ENCODE measurements around the gene GALC. TPM values are rescaled to one million over a fixed set of nuclear protein-coding genes. Genes with fewer than 3 reads are reported as not detected.

Gene GALC
- total RNA-seq, 1 experiment from 2014 or later, result 24.7 TPM

- in situ Hi-C loops (cut with HindIII; ENCODE audit: low pct_unique_long_range_greater_than_20kb, low sequenced_read_pairs), result no loop called here
- no peak for DNase-seq (ENCODE audit: low read depth, low spot score)
Measured at GRCh38 chr14:87989221-87989955, 3.6 kb downstream of the GALC start.

DNA sequence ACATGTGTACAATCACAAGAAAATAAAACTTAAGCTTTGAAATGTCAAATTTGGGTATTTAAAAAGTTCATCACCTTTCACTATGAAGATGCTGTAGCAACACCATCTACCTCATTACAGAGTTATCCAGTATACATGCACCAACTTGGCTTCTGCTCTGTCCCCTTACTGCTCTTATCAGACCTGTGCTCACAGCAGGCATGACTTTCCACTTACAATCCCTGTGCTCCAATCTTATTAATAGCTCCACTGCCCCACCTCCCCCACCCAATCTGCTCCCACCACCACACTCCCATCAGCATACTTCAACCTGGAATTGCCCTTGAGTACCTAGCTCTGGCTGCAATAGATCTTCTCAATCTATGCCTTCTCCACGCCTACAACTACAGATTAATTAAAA, 13.3 kb downstream of the GALC start:
- no peak for DNase-seq (ENCODE audit: low read depth, low spot score)
- in situ Hi-C loops (cut with HindIII; ENCODE audit: low pct_unique_long_range_greater_than_20kb, low sequenced_read_pairs), result no loop called here

- in situ Hi-C loops (cut with HindIII; ENCODE audit: low pct_unique_long_range_greater_than_20kb, low sequenced_read_pairs), result no loop called here
- no peak for DNase-seq (ENCODE audit: low read depth, low spot score)
Measured at GRCh38 chr14:87975636-87976035, 17.3 kb downstream of the GALC start.

DNA sequence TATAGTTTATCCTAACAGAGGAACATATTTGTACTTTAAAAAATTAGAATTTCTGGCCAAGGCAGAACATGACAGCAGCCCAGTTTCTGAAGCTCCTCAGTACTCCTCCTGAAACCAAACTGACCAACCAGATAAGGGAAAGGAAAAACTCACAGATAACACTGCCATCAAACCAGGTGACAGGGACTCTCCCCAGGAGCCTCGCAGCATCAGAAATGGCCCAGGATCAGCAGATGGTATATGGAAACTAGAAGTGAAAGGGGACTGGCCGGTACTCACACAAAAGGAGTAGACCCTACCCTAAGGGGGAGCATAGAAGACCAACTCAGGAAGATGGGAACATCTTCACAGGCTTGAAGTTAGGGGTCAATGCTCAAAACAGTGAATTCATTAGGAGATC, 22.0 kb downstream of the GALC start:
- in situ Hi-C loops (cut with HindIII; ENCODE audit: low pct_unique_long_range_greater_than_20kb, low sequenced_read_pairs), result no loop called here

DNA sequence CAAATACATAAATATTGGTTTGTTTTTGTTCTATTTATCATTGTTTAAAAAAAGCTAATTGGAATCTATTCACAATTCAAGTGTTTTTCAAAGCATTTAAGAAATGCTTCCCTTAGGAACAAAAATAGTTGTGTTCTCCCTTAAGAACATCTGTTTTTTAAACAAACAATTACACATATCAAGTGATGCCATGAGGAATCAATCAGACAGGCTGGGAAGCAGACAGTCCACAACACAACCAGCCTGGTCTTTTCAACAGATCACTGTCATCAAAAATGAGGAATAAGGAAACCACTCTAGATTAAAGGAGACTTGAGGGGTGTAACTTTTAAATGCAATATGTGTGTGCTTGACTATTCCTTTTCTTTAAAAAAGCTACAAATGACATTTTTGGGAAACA, 25.5 kb downstream of the GALC start:
- no peak for DNase-seq (ENCODE audit: low read depth, low spot score)
- in situ Hi-C loops (cut with HindIII; ENCODE audit: low pct_unique_long_range_greater_than_20kb, low sequenced_read_pairs), result no loop called here

More for the DNA sequence above, 22.0 kb downstream of the GALC start:
- DNase-seq (ENCODE audit: low read depth, low spot score), result no peak

GRCh38 chr14:87966816-87967215, 26.2 kb downstream of the GALC start:
- in situ Hi-C loops (cut with HindIII; ENCODE audit: low pct_unique_long_range_greater_than_20kb, low sequenced_read_pairs), result no loop called here
- no peak for DNase-seq (ENCODE audit: low read depth, low spot score)

DNA sequence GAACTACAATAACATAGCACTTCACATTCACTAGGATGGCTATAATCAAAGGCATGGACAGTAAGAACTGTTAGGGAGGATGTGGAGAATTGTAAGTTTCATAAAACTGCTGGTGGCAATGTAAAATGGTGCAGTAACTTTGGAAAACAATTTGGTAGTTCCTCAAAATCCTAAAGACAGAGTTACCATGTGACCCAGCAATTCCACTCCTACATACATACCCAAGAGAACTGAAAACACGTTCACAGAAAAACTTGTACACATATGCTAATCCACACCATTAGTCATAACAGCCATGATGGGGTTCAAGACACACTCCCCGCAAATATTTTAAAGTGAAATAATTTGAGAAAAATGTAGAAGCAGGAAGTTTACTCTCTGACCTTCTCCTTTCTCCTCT, 31.7 kb downstream of the GALC start:
- in situ Hi-C loops (cut with HindIII; ENCODE audit: low pct_unique_long_range_greater_than_20kb, low sequenced_read_pairs), result no loop called here
- DNase-seq (ENCODE audit: low read depth, low spot score), result no peak

GRCh38 chr14:87960013-87960787, 32.8 kb downstream of the GALC start:
- in situ Hi-C loops (cut with HindIII; ENCODE audit: low pct_unique_long_range_greater_than_20kb, low sequenced_read_pairs), result no loop called here
- no peak for DNase-seq (ENCODE audit: low read depth, low spot score)

DNA sequence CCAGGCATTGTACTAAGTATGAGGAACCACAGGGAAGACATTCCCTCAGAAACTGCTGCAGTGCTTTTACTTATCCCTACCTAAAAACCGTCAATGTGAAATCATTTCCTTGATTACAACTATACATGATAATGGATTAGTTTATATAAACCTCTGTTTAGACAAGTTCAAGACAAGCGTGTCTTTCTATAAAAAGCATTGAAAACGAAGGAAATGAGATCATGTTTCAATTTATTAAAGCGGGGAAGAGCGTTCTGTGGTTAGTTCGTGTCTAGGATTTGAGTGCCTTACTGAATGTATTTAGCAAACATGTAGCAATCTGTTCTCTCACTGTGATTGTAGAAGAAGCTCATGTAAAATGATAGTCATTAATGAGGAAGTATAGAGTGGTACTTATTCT, 37.5 kb downstream of the GALC start:
- in situ Hi-C loops (cut with HindIII; ENCODE audit: low pct_unique_long_range_greater_than_20kb, low sequenced_read_pairs), result no loop called here
- DNase-seq (ENCODE audit: low read depth, low spot score), result no peak

GRCh38 chr14:87952307-87953094, 40.5 kb downstream of the GALC start:
- in situ Hi-C loops (cut with HindIII; ENCODE audit: low pct_unique_long_range_greater_than_20kb, low sequenced_read_pairs), result no loop called here
- no peak for DNase-seq (ENCODE audit: low read depth, low spot score)

DNA sequence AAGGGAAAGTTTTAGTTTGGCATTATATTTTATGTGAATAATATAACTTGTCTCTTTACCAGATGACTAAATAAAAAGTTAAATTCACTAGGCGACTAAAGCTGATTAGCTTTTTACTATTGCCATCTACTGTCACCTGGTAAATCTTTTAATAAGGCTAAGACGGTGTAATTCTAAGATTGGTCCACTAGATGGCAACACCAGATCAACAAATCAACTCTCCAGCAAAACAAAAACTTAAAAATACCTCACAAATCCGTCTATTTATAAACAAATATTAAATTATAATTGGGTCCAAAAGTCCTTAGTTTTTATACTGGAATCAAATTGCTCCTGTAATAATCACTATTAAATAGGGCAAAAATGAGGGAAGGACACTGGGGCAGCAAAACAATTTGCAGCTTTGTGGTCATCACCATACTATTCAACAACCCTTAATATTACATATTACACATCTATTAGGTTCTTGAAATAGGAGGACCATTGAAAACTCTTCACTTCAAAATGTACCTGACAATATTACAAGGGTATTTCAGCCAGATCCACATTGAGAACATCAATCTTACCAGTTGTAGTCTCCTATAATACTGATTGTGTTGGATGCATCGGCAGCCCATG, 47.9 kb downstream of the GALC start:
- DNase-seq (ENCODE audit: low read depth, low spot score), result peak; percentile 49
- in situ Hi-C loops (cut with HindIII; ENCODE audit: low pct_unique_long_range_greater_than_20kb, low sequenced_read_pairs), result no loop called here

GRCh38 chr14:87940894-87941293, 52.1 kb downstream of the GALC start:
- in situ Hi-C loops (cut with HindIII; ENCODE audit: low pct_unique_long_range_greater_than_20kb, low sequenced_read_pairs), result no loop called here

DNA sequence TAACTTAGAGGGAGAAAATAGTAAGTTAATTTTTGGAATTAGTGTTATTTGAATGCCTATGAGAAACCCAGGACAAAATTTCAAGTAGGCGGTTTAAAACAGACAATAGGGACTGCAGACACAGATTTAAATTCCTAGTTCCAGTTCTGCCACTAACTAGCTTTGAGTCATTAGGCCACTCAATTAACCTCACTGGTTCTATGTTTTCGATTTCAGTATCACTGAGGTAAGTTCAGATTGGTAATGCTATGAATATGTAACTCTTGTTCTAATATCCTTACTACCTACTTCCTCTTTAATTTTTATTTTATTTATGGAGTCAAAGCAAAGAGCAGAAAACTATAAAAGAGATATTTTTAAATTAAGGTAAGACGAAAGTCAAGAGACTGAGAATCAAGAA, 52.6 kb downstream of the GALC start:
- DNase-seq (ENCODE audit: low read depth, low spot score), result no peak
- in situ Hi-C loops (cut with HindIII; ENCODE audit: low pct_unique_long_range_greater_than_20kb, low sequenced_read_pairs), result no loop called here

More at GRCh38 chr14:87940894-87941293, 52.1 kb downstream of the GALC start:
- no peak for DNase-seq (ENCODE audit: low read depth, low spot score)

- no peak for DNase-seq (ENCODE audit: low read depth, low spot score)
- in situ Hi-C loops (cut with HindIII; ENCODE audit: low pct_unique_long_range_greater_than_20kb, low sequenced_read_pairs), result no loop called here
Measured at GRCh38 chr14:87935886-87936285, 57.1 kb downstream of the GALC start.

DNA sequence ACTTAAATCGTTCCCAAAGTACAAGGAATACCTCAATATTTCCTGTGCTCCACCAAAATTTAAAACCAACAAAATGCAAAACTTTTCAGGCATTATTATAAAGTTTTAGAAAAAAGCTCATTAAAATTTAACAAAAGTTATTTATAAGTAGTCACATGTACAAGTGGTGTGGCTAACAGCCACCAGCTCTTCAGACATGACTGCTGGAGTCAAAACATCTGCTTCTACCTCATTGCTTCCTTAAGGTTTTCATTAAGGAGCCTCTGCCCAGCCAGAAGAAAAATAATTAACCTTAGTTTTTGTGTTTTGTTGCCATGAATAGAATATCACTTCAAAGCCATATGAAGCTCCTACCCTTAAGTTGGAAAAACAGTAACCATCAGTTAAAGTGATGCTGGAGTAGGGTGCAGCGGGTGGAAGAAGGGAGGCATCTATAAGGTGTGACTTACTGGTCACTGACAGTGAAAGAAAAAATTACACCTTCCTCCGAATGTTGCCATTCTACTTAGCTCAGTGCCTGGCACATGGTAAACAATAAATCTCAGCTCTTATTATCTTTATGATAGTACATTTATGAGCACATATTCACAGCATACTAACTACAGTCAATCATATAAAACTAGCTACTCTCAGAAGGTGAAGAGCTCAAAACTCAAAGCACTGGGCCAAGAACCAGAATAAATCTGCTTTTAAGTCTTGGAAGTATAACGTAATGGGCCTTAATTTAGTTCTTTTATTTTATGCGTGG, 57.7 kb downstream of the GALC start:
- in situ Hi-C loops (cut with HindIII; ENCODE audit: low pct_unique_long_range_greater_than_20kb, low sequenced_read_pairs), result no loop called here
- no peak for DNase-seq (ENCODE audit: low read depth, low spot score)

- DNase-seq (ENCODE audit: low read depth, low spot score), result peak; percentile 53
- in situ Hi-C loops (cut with HindIII; ENCODE audit: low pct_unique_long_range_greater_than_20kb, low sequenced_read_pairs), result no loop called here
Measured at GRCh38 chr14:87934185-87934584, 58.8 kb downstream of the GALC start.

GRCh38 chr14:87916886-87917275, 76.1 kb downstream of the GALC start:
- DNase-seq (ENCODE audit: low read depth, low spot score), result no peak
- in situ Hi-C loops (cut with HindIII; ENCODE audit: low pct_unique_long_range_greater_than_20kb, low sequenced_read_pairs), result no loop called here

Measured in SK-MEL-5 (cell line).